Cardiac fibroblast (primary cell): ENCODE results near the gene LSM14B.

Source experiments
- DNase-seq, 2 donors: peaks; one replicate each; pipeline versions ENCODE4 v3.0.0 to v3.0.0-alpha.2; 2010; ENCODE audit warnings: low read depth in 2 of 2
- H3K4me3 ChIP-seq, 2 donors: replicated peaks in 1 of 2; 1 replicate in 1 of 2; 2 replicates in 1 of 2; pipeline ENCODE4 v1.5.1; 2011; ENCODE audit warnings: low read depth in 2 of 2, low read length in 2 of 2, mild to moderate bottlenecking in 2 of 2, moderate library complexity in 1 of 2
- CTCF ChIP-seq: IDR thresholded peaks from one replicate; pipeline ENCODE4 v1.5.1; 2011; ENCODE audit warnings: low read depth, mild to moderate bottlenecking, low read length, inconsistent platforms

Gene LSM14B

DNA sequence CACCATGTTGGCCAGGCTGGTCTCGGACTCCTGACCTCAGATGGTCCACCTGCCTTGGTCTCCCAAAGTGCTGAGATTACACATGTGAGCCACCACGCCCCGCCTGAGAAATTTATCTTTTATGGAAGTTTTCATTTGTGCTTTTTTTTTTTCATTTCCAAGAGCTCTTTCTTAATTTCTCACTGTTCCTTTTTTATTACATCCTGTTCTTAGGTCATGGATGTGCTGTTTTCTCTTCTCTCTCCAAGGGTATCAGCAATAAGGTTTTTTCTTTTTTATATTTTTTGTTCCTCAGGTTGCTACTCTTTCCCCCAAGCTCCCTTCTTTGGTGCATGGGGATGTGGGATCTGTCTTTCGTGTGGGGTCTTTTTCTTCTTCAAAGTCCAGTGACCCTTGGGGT, 21.2 kb upstream of the LSM14B start:
- no peak for TF ChIP-seq CTCF
- H3K4me3 ChIP-seq: no peak overlapping the region
- no peak for DNase-seq

GRCh38 chr20:62103508-62104233, 18.6 kb upstream of the LSM14B start:
- TF ChIP-seq CTCF: no peak
- no peak for DNase-seq
- no peak overlapping the region for H3K4me3 ChIP-seq

GRCh38 chr20:62104234-62104789, 18.0 kb upstream of the LSM14B start:
- DNase-seq: no peak
- no peak for TF ChIP-seq CTCF
- no peak overlapping the region for H3K4me3 ChIP-seq

DNA sequence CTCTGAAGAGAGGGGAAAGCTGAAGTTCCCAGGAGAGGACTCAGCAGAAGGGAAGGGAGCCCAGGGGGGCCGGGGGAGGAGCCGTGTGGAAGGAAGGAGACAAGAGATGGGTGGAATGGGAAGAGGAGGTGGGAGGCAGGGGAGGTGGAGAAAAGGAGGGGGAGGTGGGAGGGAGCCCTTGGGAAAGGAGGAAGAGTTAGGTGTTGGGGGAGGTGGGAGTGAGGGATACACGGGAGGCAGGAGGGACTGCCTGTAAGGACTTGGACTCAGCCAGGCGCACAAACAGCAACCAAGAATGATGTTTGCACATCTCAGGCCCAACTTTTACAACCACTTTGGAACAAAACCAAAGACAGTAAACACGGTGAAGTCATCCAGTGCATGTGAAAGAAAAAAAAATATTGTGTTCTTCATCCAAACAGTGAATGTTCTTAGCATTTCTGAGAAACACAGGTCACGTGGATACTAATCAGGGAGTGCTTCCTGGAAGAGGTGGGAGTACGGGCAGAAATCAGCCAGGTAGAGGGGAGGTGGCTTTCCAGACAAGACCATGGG, 17.4 kb upstream of the LSM14B start:
- no peak for TF ChIP-seq CTCF
- DNase-seq: peak in 1 of 2 donors; percentile 44

DNA sequence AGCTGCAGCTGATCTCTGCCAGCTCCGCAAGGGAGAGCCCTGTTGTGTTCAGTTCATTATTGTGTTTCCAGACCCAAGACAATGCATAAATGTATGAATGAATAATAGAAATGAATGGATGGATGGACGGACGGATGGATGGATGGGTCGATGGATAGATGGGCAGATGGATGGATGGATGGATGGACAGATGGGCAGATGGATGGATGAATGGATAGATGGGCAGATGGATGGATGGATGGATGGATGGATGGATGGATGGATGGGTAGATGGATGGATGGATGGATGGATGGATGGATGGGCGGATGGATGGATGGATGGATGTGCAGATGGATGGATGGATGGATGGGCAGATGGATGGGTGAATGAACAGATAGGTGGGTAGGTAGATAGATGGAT, 16.7 kb upstream of the LSM14B start:
- no peak for TF ChIP-seq CTCF
- H3K4me3 ChIP-seq: no peak overlapping the region
- DNase-seq: no peak

More for the DNA sequence above, 17.4 kb upstream of the LSM14B start:
- H3K4me3 ChIP-seq: no peak overlapping the region

DNA sequence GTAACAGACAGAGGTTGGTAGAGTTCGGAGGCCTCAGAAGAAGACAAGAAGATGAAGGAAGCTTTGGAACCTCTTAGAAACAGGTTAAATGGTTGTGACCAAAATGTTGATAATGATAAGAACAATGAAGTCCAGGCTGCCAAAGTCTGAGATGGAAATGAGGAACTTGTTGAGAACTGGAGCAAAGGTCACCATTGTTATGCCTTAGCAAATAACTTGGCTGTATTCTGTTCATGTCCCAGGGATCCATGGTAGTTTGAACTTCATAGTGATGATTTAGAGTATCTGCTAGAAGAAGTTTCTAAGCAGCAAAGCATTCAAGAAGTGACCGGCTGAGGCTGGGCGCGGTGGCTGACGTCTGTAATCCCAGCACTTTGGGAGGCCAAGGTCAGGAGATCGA, 11.1 kb upstream of the LSM14B start:
- H3K4me3 ChIP-seq: no peak overlapping the region
- no peak for TF ChIP-seq CTCF
- DNase-seq: no peak
